HFF-Myc (cell line): Measurements from ENCODE around the gene RAB8B.

ENCODE experiments used
- DNase-seq: peaks from one replicate; pipeline ENCODE4 v3.0.0-alpha.2; 2011; ENCODE audit warnings: low read depth; ENCODE audit errors: extremely low read depth
- H3K4me3 ChIP-seq: replicated peaks from 2 replicates; pipeline ENCODE4 v1.5.1; 2011; ENCODE audit warnings: low read depth, mild to moderate bottlenecking, control low read depth, low read length
- CTCF ChIP-seq: IDR thresholded peaks from 2 replicates; pipeline ENCODE4 v1.5.1; 2012; ENCODE audit warnings: mild to moderate bottlenecking, low read depth, low read length, control low read depth; ENCODE audit errors: missing control alignments

The RAB8B gene

GRCh38 chr15:63312286-63312685 is 122.9 kb downstream of the RAB8B start:
- no peak for TF ChIP-seq CTCF
- no peak for DNase-seq
- H3K4me3 ChIP-seq, result no peak overlapping the region

- H3K4me3 ChIP-seq, result no peak overlapping the region
- no peak for TF ChIP-seq CTCF
- DNase-seq, result no peak
Measured at GRCh38 chr15:63313825-63314224, 124.4 kb downstream of the RAB8B start.

GRCh38 chr15:63314409-63314808 is 125.0 kb downstream of the RAB8B start:
- no peak for TF ChIP-seq CTCF
- DNase-seq, result no peak
- H3K4me3 ChIP-seq, result no peak overlapping the region
